ENCODE data around the gene GTF2H2C.

- no peak for TF ChIP-seq POLR2AphosphoS5 (IDR thresholded peaks at IDR 0.05)
- TF ChIP-seq POLR2A (IDR thresholded peaks at IDR 0.05) = no peak
Observed at GRCh38 chr5:69510694-69511093, 49.3 kb upstream of the GTF2H2C start.
